ENCODE results near the gene SLC22A5.

DNA sequence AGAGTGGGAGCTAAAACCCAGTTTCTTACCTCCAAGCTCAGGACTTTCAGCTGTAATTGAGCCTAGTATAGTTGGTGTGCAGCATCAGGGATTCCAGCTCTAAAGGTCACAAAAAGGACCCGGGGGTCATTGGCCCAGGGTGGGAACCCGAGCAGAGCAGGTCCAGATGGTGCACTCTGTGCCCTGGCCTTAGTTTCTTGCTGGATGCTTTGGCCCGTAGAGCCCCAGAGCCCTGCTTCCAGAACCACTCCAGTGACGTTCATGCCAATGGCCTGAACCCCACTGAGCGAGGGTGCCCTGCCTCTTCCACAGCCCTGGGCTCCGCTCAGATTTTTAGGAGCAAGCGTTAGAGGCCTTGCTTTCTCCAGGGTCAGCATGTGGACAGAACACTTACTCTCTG is 8.2 kb downstream of the SLC22A5 start:
- TF ChIP-seq, protein P1, sequence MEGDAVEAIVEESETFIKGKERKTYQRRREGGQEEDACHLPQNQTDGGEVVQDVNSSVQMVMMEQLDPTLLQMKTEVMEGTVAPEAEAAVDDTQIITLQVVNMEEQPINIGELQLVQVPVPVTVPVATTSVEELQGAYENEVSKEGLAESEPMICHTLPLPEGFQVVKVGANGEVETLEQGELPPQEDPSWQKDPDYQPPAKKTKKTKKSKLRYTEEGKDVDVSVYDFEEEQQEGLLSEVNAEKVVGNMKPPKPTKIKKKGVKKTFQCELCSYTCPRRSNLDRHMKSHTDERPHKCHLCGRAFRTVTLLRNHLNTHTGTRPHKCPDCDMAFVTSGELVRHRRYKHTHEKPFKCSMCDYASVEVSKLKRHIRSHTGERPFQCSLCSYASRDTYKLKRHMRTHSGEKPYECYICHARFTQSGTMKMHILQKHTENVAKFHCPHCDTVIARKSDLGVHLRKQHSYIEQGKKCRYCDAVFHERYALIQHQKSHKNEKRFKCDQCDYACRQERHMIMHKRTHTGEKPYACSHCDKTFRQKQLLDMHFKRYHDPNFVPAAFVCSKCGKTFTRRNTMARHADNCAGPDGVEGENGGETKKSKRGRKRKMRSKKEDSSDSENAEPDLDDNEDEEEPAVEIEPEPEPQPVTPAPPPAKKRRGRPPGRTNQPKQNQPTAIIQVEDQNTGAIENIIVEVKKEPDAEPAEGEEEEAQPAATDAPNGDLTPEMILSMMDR (IDR thresholded peaks at IDR 0.05; ENCODE audit: low read length) = no peak
- TF ChIP-seq EZH2 (IDR thresholded peaks at IDR 0.05; ENCODE audit: borderline replicate concordance, low read length) = no peak

All from OCI-LY1 (cell line).